CD4-positive, alpha-beta T cell (primary cell): ENCODE data around the gene MPDU1. TPM values are rescaled to one million over a fixed set of nuclear protein-coding genes. Genes with fewer than 3 reads are reported as not detected.

Experiments used
- ATAC-seq: fragments of 200-7000 bp; cut with Tn5 transposase; one replicate; pipeline ENCODE4 v1.10.0; 2022; ENCODE audit warnings: mild to moderate bottlenecking; ENCODE audit not compliant: poor library complexity
- CTCF ChIA-PET: fragments of 350-600 bp; sonication (Branson Sonifier 250); formaldehyde crosslinking; loops from one replicate; lab custom pipeline; 2021; ENCODE audit warnings: antibody characterized with exemption, inconsistent platforms; lab: Charles Lee
- POLR2A ChIA-PET: fragments of 350-600 bp; sonication (Branson Sonifier 250); formaldehyde crosslinking; loops from one replicate; lab custom pipeline; 2021; ENCODE audit warnings: antibody characterized with exemption, inconsistent platforms; lab: Charles Lee
- DNase-seq, 14 experiments: peaks; one replicate each; pipeline ENCODE4 v3.0.0-alpha.2; 2013 to 2020; ENCODE audit warnings: mixed read lengths in 2 of 14
- H3K27ac ChIP-seq, 2 donors: one replicate each; pipeline versions ENCODE4 v1.5.1 to v1.7.0; 2013; ENCODE audit warnings: low read length in 2 of 2, low read depth in 1 of 2, mild to moderate bottlenecking in 1 of 2
- H3K27me3 ChIP-seq, 2 experiments: 1 replicate in 1 of 2; 2 replicates in 1 of 2; pipeline versions ENCODE4 v1.6.1 to v1.7.0; 2013; ENCODE audit warnings: low read length in 2 of 2, control low read depth in 1 of 2, mild to moderate bottlenecking in 1 of 2, moderate library complexity in 1 of 2; ENCODE audit not compliant: insufficient read depth in 2 of 2, control insufficient read depth in 1 of 2
- H3K36me3 ChIP-seq: one replicate; pipeline ENCODE4 v1.6.1; 2013; ENCODE audit warnings: low read length, control low read depth; ENCODE audit not compliant: insufficient read depth
- H3K4me1 ChIP-seq: one replicate; pipeline ENCODE4 v1.6.1; 2013; ENCODE audit warnings: low read length, control low read depth; ENCODE audit not compliant: insufficient read depth
- H3K4me3 ChIP-seq: one replicate; pipeline ENCODE4 v1.5.1; 2013; ENCODE audit warnings: mild to moderate bottlenecking, low read length, moderate library complexity
- H3K9me3 ChIP-seq, 2 experiments: 1 replicate in 1 of 2; 2 replicates in 1 of 2; pipeline versions ENCODE4 v1.6.1 to v1.7.0; 2013; ENCODE audit warnings: low read length in 2 of 2, mild to moderate bottlenecking in 2 of 2, control low read depth in 1 of 2, moderate library complexity in 1 of 2; ENCODE audit not compliant: control insufficient read depth in 1 of 2, insufficient read depth in 1 of 2
- H3K27ac Mint-ChIP-seq: one replicate; pipeline ENCODE4 v1.8.0; 2020; ENCODE audit warnings: mixed read lengths
- H3K27me3 Mint-ChIP-seq: one replicate; pipeline ENCODE4 v1.8.0; 2021; ENCODE audit warnings: mixed read lengths
- H3K36me3 Mint-ChIP-seq: one replicate; pipeline ENCODE4 v1.8.0; 2021; ENCODE audit warnings: low read depth, mixed read lengths
- H3K4me1 Mint-ChIP-seq: one replicate; pipeline ENCODE4 v1.8.0; 2021; ENCODE audit warnings: low read depth, mixed read lengths
- H3K4me3 Mint-ChIP-seq: one replicate; pipeline ENCODE4 v1.8.0; 2020; ENCODE audit warnings: mild to moderate bottlenecking, mixed read lengths
- H3K9me3 Mint-ChIP-seq: one replicate; pipeline ENCODE4 v1.8.0; 2020; ENCODE audit warnings: mixed read lengths
- intact Hi-C, 2 experiments: fragments of 100-400 bp; cut with DNase I in 1 of 2; cut with micrococcal nuclease in 1 of 2; formaldehyde crosslinking; loops; one replicate each; pipeline versions ENCODE4 v1.15.1 to v1.9.0; 2023 to 2025; cut with DNase I, micrococcal nuclease
- total RNA-seq, 174 experiments: library from RNA in 2 of 174; stranded (reverse) in 2 of 174; gene quantifications; one replicate each; pipeline ENCODE4 v1.2.3 and lab custom pipeline; 2021 to 2026
- TF ChIP-seq, protein P1 (sequence below): fragments of 200-600 bp; IDR thresholded peaks from one replicate; pipeline ENCODE4 v1.8.0; 2022; ENCODE audit warnings: antibody characterized with exemption, mild to moderate bottlenecking

The MPDU1 gene
- total RNA-seq, 2 experiments from 2014 or later, result 12.0 to 12.9 TPM

DNA sequence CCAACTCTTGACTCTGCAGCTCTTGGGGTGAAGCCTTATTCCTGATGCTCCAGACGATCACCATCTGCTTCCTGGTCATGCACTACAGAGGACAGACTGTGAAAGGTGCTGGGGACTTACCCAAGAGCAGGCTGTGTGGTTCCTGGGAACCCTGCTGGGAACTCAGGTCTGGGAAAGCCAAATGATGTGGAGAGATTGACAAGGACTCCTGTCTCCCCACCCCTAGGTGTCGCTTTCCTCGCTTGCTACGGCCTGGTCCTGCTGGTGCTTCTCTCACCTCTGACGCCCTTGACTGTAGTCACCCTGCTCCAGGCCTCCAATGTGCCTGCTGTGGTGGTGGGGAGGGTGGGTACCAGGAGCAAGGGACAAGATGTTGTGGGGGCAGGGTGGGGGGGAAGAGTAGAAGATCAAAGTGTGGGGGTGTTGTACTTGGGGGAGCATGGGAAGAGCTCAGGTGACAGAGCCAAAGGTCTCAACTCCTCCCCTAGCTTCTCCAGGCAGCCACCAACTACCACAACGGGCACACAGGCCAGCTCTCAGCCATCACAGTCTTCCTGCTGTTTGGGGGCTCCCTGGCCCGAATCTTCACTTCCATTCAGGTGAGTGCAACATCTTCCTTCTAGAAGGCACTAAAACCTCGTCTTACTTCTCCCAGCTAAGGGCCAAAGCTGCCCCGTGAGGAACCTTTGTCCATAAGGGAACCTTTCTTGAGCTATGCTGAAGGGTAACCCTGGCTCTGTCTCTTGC lies 3.2 kb downstream of the MPDU1 start:
- Histone ChIP-seq H3K9me3 (peaks cover 0 to 5% of the 10 kb centered on the region in 2 experiments), H3K27ac (no peak overlapping the region), H3K4me1 (peaks cover 52% of the 10 kb centered on the region), H3K4me3 (no peak overlapping the region), H3K36me3 (peaks cover 39% of the 10 kb centered on the region), H3K27me3 (no peaks in the 10 kb centered on the region)
- Mint-ChIP-seq H3K9me3 (no peaks in the 10 kb centered on the region), H3K27ac (no peak overlapping the region), H3K27me3 (no peaks in the 10 kb centered on the region), H3K36me3 (peaks cover 41% of the 10 kb centered on the region), H3K4me3 (peak overlapping the region; percentile 20), H3K4me1 (peaks cover 27% of the 10 kb centered on the region)
- ATAC-seq (no peak), DNase-seq (peak in 1 of 14 experiments; percentile 36)
- POLR2A ChIA-PET, result no interaction called here
- TF ChIP-seq, protein P1, sequence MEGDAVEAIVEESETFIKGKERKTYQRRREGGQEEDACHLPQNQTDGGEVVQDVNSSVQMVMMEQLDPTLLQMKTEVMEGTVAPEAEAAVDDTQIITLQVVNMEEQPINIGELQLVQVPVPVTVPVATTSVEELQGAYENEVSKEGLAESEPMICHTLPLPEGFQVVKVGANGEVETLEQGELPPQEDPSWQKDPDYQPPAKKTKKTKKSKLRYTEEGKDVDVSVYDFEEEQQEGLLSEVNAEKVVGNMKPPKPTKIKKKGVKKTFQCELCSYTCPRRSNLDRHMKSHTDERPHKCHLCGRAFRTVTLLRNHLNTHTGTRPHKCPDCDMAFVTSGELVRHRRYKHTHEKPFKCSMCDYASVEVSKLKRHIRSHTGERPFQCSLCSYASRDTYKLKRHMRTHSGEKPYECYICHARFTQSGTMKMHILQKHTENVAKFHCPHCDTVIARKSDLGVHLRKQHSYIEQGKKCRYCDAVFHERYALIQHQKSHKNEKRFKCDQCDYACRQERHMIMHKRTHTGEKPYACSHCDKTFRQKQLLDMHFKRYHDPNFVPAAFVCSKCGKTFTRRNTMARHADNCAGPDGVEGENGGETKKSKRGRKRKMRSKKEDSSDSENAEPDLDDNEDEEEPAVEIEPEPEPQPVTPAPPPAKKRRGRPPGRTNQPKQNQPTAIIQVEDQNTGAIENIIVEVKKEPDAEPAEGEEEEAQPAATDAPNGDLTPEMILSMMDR, result no peak
- CTCF ChIA-PET, result interaction anchor here (4.3 kb wide), 1 partner anchor 101 kb away, joined by 21 read pairs; the partner anchor contains the start of genes TP53 and WRAP53
- intact Hi-C loops, result loop anchor here in 1 of 2 experiments (10.0 kb wide), 1 partner anchor 542 kb away; the partner anchor contains the start of gene SLC16A11

DNA sequence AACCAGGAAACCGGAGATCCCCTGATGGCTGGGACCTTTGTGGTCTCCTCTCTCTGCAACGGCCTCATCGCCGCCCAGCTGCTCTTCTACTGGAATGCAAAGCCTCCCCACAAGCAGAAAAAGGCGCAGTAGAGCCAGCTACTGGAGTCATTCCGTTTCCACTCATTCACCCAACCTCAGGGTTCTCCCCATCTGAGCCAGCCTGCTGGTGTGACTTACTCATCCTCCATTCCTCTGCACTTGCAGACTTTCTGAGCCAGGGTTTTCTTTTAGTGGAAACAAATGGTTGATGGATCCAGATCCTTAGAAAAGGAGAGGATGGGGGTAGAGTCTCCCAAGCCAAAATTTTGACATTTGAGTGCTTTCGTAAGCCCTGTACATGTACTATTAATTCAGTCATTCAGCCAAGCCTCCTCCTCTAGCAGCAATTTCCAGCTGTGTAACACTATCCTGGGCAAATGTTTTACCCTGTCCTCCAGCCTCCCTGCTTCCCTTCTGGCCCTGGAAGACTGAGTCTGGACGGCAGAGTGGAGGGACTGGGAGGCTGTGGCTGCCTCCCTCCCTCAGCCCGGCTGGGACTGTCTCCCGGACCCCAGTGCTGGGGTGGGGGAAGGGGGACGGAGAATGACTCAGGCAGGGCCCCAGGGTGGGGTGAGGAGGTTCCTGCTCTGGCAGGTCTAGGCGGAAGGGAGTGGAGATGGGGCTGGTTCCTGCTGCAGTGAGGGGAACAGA lies 3.9 kb downstream of the MPDU1 start:
- Histone ChIP-seq H3K27me3 (no peaks in the 10 kb centered on the region), H3K36me3 (peaks cover 46% of the 10 kb centered on the region), H3K27ac (no peak overlapping the region), H3K4me1 (peaks cover 44% of the 10 kb centered on the region), H3K9me3 (peaks cover 0 to 5% of the 10 kb centered on the region in 2 experiments), H3K4me3 (no peak overlapping the region)
- Mint-ChIP-seq H3K27ac (no peak overlapping the region), H3K36me3 (peaks cover 48% of the 10 kb centered on the region), H3K9me3 (no peaks in the 10 kb centered on the region), H3K4me3 (peak overlapping the region; percentile 20), H3K27me3 (no peaks in the 10 kb centered on the region), H3K4me1 (peaks cover 20% of the 10 kb centered on the region)
- CTCF ChIA-PET, result interaction anchor here (1.9 to 4.3 kb wide), 2 partner anchors 27 to 100 kb away, joined by 13 to 21 read pairs; partner anchors contain the start of genes SENP3, TP53 and WRAP53
- DNase-seq (no peak), ATAC-seq (no peak)
- POLR2A ChIA-PET, result no interaction called here
- intact Hi-C loops, result loop anchor here in 1 of 2 experiments (2.0 to 10.0 kb wide), 2 partner anchors 307 to 543 kb away; partner anchors contain the start of genes SLC16A11 and SLC2A4
- TF ChIP-seq, protein P1, result no peak

- H3K36me3 Mint-ChIP-seq, result peaks cover 54% of the 10 kb centered on the region
- Histone ChIP-seq H3K27ac (no peak overlapping the region), H3K4me1 (peaks cover 34% of the 10 kb centered on the region), H3K4me3 (no peak overlapping the region), H3K27me3 (no peaks in the 10 kb centered on the region), H3K9me3 (no peaks in the 10 kb centered on the region), H3K36me3 (peaks cover 57% of the 10 kb centered on the region)
- CTCF ChIA-PET, result interaction anchor here (0.8 to 1.9 kb wide), 14 partner anchors 9 to 543 kb away, joined by 3 to 17 read pairs (median 5); partner anchors contain the start of genes CD68, FXR2, SENP3 and TP53
- peaks cover 14% of the 10 kb centered on the region for H3K4me1 Mint-ChIP-seq
- ATAC-seq (no peak), DNase-seq (peak in 1 of 14 experiments; percentile 34)
- POLR2A ChIA-PET, result interaction anchor here (0.9 to 2.5 kb wide), 11 partner anchors 12 to 543 kb away, joined by 3 to 16 read pairs (median 5); partner anchors contain the start of genes FXR2, SAT2, TMEM102 and TP53
- no peak overlapping the region for H3K27ac Mint-ChIP-seq
- intact Hi-C loops, result loop anchor here (1.0 to 10.0 kb wide), 4 partner anchors 74 to 544 kb away; partner anchors contain the start of genes SLC16A11 (in 1 of the 2) and SLC2A4 (in 1 of the 2)
- H3K9me3 Mint-ChIP-seq, result no peaks in the 10 kb centered on the region
- no peak overlapping the region for H3K4me3 Mint-ChIP-seq
- H3K27me3 Mint-ChIP-seq, result no peaks in the 10 kb centered on the region
- TF ChIP-seq, protein P1, result no peak
Observed at GRCh38 chr17:7588553-7589203, 5.0 kb downstream of the MPDU1 start.
